Ishikawa (cell line): ENCODE data around the gene RALGAPA2.

ENCODE experiments used
- CEBPB ChIP-seq: IDR thresholded peaks from 2 replicates; pipeline ENCODE4 v1.6.1; 2012
- CREB1 ChIP-seq: IDR thresholded peaks from 2 replicates; pipeline ENCODE4 v1.6.1; 2012; ENCODE audit warnings: low read depth
- EGR1 ChIP-seq: IDR thresholded peaks from 2 replicates; pipeline ENCODE4 v1.6.1; 2012
- EP300 ChIP-seq: IDR thresholded peaks from 2 replicates; pipeline ENCODE4 v1.6.1; 2012; ENCODE audit warnings: borderline replicate concordance
- FOXM1 ChIP-seq: IDR thresholded peaks from 2 replicates; pipeline ENCODE4 v1.6.1; 2012; ENCODE audit warnings: low read depth, borderline replicate concordance
- MAX ChIP-seq: IDR thresholded peaks from 2 replicates; pipeline ENCODE4 v1.6.1; 2012
- NFIC ChIP-seq: IDR thresholded peaks from 2 replicates; pipeline ENCODE4 v1.6.1; 2012
- RAD21 ChIP-seq: IDR thresholded peaks from 2 replicates; pipeline ENCODE4 v1.6.1; 2012; ENCODE audit warnings: low read depth
- REST ChIP-seq: IDR thresholded peaks from 2 replicates; pipeline ENCODE4 v1.6.1; 2012; ENCODE audit warnings: low read depth, mild to moderate bottlenecking
- TAF1 ChIP-seq: IDR thresholded peaks from 2 replicates; pipeline ENCODE4 v1.6.1; 2012; ENCODE audit warnings: low read depth, mild to moderate bottlenecking
- TCF12 ChIP-seq: IDR thresholded peaks from 2 replicates; pipeline ENCODE4 v1.6.1; 2012; ENCODE audit warnings: low read depth
- TEAD4 ChIP-seq: IDR thresholded peaks from 2 replicates; pipeline ENCODE4 v1.6.1; 2012
- USF1 ChIP-seq: IDR thresholded peaks from 2 replicates; pipeline ENCODE4 v1.6.1; 2012
- YY1 ChIP-seq: IDR thresholded peaks from 2 replicates; pipeline ENCODE4 v1.6.1; 2012; ENCODE audit warnings: low read depth
- ZBTB7A ChIP-seq: IDR thresholded peaks from 2 replicates; pipeline ENCODE4 v1.6.1; 2012; ENCODE audit warnings: low read depth

The RALGAPA2 gene

GRCh38 chr20:20553541-20553940 lies 158.9 kb downstream of the RALGAPA2 start:
- TF ChIP-seq FOXM1 (no peak), MAX (no peak), REST (no peak), EP300 (no peak), RAD21 (no peak), TEAD4 (no peak), YY1 (no peak)

GRCh38 chr20:20552076-20552475 lies 160.4 kb downstream of the RALGAPA2 start:
- TF ChIP-seq FOXM1 (no peak), YY1 (no peak), EGR1 (no peak), USF1 (no peak), EP300 (no peak), ZBTB7A (no peak)

- TF ChIP-seq NFIC (no peak), ZBTB7A (no peak), YY1 (no peak), EGR1 (no peak), EP300 (no peak), CREB1 (no peak), TCF12 (no peak), MAX (no peak)
Observed at GRCh38 chr20:20551409-20551808, 161.0 kb downstream of the RALGAPA2 start.

- no peak for TF ChIP-seq TAF1
- TF ChIP-seq EP300: no peak
- no peak for TF ChIP-seq TCF12
- TF ChIP-seq ZBTB7A: no peak
- TF ChIP-seq REST: no peak
- TF ChIP-seq RAD21: no peak
- no peak for TF ChIP-seq TEAD4
- TF ChIP-seq CEBPB: no peak
- TF ChIP-seq EGR1: no peak
- TF ChIP-seq FOXM1: no peak
- TF ChIP-seq USF1: no peak
- TF ChIP-seq YY1: no peak
Observed at GRCh38 chr20:20549704-20550103, 162.7 kb downstream of the RALGAPA2 start.

- TF ChIP-seq NFIC (no peak), ZBTB7A (no peak), TEAD4 (no peak), TAF1 (no peak), EP300 (no peak), USF1 (no peak), REST (no peak), CREB1 (no peak), RAD21 (no peak)
Observed at GRCh38 chr20:20549267-20549612, 163.2 kb downstream of the RALGAPA2 start.
